22Rv1 (cell line): ENCODE data around the gene PAM16.

Source experiments
- ZFX ChIP-seq: fragments of 450-650 bp; IDR thresholded peaks from 2 replicates; pipeline ENCODE4 v1.6.1; 2017; ENCODE audit warnings: antibody characterized with exemption, borderline replicate concordance
- TF ChIP-seq, protein P1 (sequence below): fragments of 450-650 bp; IDR thresholded peaks from 2 replicates; pipeline ENCODE4 v1.5.1; 2017; ENCODE audit warnings: mild to moderate bottlenecking

DNA sequence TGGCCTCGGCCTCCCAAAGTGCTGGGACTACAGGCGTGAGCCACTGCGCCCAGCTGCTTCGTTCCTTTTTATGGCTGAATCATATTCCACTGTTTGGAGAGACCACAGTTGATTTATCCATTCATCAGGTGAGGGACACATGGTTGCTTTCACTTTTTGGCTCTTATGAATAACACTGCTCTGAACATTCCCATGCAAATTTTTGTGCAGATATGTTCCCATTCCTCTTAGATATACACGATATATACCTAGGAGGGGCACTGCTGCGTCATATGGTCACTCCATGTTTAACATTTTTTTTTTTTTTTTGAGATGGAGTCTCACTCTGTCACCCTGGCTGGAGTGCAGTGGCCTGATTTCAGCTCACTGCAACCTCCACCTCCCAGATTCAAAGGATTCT lies 49.2 kb downstream of the PAM16 start:
- TF ChIP-seq, protein P1, sequence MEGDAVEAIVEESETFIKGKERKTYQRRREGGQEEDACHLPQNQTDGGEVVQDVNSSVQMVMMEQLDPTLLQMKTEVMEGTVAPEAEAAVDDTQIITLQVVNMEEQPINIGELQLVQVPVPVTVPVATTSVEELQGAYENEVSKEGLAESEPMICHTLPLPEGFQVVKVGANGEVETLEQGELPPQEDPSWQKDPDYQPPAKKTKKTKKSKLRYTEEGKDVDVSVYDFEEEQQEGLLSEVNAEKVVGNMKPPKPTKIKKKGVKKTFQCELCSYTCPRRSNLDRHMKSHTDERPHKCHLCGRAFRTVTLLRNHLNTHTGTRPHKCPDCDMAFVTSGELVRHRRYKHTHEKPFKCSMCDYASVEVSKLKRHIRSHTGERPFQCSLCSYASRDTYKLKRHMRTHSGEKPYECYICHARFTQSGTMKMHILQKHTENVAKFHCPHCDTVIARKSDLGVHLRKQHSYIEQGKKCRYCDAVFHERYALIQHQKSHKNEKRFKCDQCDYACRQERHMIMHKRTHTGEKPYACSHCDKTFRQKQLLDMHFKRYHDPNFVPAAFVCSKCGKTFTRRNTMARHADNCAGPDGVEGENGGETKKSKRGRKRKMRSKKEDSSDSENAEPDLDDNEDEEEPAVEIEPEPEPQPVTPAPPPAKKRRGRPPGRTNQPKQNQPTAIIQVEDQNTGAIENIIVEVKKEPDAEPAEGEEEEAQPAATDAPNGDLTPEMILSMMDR: no peak
- TF ChIP-seq ZFX: no peak
